Measurements from ENCODE around the gene ZNF248. TPM values are rescaled to one million over a fixed set of nuclear protein-coding genes. Genes with fewer than 3 reads are reported as not detected.

The ZNF248 gene
- total and polyA plus RNA-seq, 11 donors, result 5.0 to 14.7 (median 9.1) TPM

DNA sequence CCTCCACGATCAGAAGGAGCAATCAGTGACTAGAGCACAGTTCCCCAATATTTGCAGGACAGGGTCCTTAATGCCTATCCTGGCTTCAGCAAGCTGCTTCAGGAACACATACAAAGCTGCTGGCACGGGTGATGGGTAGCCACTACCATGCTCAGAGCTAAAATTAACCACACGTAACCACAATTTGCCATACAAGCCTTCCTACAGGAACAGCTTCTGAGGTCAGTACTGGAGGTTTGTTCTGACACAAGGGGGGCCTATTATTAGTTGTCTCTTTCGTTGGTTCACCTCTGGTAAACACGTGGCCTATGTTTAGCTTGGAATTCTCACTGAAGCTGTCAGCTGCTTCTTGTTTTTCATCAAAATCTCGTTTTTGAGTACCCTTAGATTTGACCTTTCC is 41.1 kb downstream of the ZNF248 start:
- peaks cover 0 to 4% (median 0%) of the 10 kb centered on the region in 9 donors for H3K36me3 ChIP-seq
- DNase-seq (no peak), ATAC-seq (peak; percentile 47 to 87 (median 68))
- H3K4me1 ChIP-seq, result no peaks in the 10 kb centered on the region
- intact Hi-C loops (cut with DNase I), result no loop called here
- peaks cover 0 to 81% (median 21%) of the 10 kb centered on the region in 12 donors for H3K9me3 ChIP-seq
- 49 to 79% (median 73%) methylated on average over 6 of the region's 6 CpGs for WGBS, 4 donors
- H3K4me3 ChIP-seq, result no peak overlapping the region
- H3K27ac ChIP-seq, result no peak overlapping the region
- H3K27me3 ChIP-seq, result no peaks in the 10 kb centered on the region
- no peak for TF ChIP-seq CTCF (IDR thresholded peaks at IDR 0.05)
- no peak for TF ChIP-seq POLR2A (IDR thresholded peaks at IDR 0.05)

DNA sequence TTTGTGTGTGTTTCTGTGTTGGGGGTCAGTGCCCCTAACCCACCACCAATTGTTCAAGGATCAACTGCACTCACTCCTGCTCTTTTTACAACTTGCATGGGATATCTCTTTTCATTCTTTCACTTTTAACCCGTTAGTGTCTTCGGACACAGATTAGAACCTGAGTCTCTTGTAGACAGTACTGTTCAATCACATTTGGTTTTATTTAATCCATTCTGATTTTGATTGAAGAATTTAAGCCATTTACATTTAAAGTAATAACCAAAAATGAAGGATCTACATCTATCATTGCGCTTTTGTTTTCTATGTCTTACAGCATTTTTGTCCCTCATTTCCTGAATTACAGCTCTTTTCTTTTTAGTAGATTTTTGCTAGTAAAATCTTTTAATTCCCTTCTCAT is 43.6 kb downstream of the ZNF248 start:
- 89 to 96% (median 93%) methylated on average over 3 of the region's 3 CpGs for WGBS, 4 donors
- no peak for DNase-seq
- ATAC-seq, result no peak
- Histone ChIP-seq H3K27me3 (no peaks in the 10 kb centered on the region), H3K36me3 (peaks cover 0 to 9% (median 0%) of the 10 kb centered on the region in 9 donors), H3K27ac (no peak overlapping the region), H3K4me3 (no peak overlapping the region), H3K9me3 (peaks cover 0 to 94% (median 32%) of the 10 kb centered on the region in 12 donors), H3K4me1 (no peaks in the 10 kb centered on the region)
- intact Hi-C loops (cut with DNase I), result no loop called here
- TF ChIP-seq CTCF (IDR thresholded peaks at IDR 0.05), result no peak
- TF ChIP-seq POLR2A (IDR thresholded peaks at IDR 0.05), result no peak

DNA sequence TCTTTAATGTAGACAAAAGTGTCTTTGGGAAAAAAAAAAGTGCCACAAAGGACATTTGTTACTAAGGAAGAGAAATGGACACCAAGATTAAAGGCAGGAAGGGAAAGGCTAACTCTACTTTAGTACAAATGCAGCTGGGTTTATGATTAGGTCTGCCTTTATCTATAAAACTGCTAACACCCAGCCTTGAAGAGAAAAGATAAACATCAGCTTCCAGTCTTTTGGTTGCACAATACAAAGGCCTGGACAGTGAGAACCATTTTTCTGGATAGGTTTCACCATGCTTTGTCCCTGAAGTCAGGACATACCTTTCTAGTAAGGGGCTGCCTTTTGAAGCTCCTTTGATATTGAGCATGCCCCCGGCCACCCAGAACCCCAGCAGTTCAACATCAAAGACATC is 45.1 kb downstream of the ZNF248 start:
- DNase-seq (no peak), ATAC-seq (no peak)
- intact Hi-C loops (cut with DNase I), result no loop called here
- Histone ChIP-seq H3K4me3 (no peak overlapping the region), H3K27me3 (no peaks in the 10 kb centered on the region), H3K4me1 (no peaks in the 10 kb centered on the region), H3K36me3 (peaks cover 0 to 9% (median 0%) of the 10 kb centered on the region in 9 donors), H3K9me3 (peaks cover 0 to 86% (median 32%) of the 10 kb centered on the region in 12 donors), H3K27ac (no peak overlapping the region)
- TF ChIP-seq POLR2A (IDR thresholded peaks at IDR 0.05), result no peak
- no peak for TF ChIP-seq CTCF (IDR thresholded peaks at IDR 0.05)
- 33 to 78% (median 39%) methylated on average over 1 of the region's 1 CpG for WGBS, 4 donors

GRCh38 chr10:37803269-37803668 is 54.1 kb downstream of the ZNF248 start:
- Histone ChIP-seq H3K9me3 (peaks cover 0 to 6% (median 0%) of the 10 kb centered on the region in 12 donors), H3K27me3 (no peaks in the 10 kb centered on the region), H3K4me3 (no peak overlapping the region), H3K4me1 (no peaks in the 10 kb centered on the region), H3K27ac (no peak overlapping the region), H3K36me3 (no peaks in the 10 kb centered on the region)
- 51 to 67% (median 56%) methylated on average over 3 of the region's 3 CpGs for WGBS, 4 donors
- ATAC-seq (peak; percentile 69 to 93 (median 80)), DNase-seq (peak in 1 of 5 donors; percentile 38)
- TF ChIP-seq POLR2A (IDR thresholded peaks at IDR 0.05) (no peak), CTCF (IDR thresholded peaks at IDR 0.05) (no peak)
- intact Hi-C loops (cut with DNase I), result no loop called here
